ENCODE measurements around the gene NFIB.

DNA sequence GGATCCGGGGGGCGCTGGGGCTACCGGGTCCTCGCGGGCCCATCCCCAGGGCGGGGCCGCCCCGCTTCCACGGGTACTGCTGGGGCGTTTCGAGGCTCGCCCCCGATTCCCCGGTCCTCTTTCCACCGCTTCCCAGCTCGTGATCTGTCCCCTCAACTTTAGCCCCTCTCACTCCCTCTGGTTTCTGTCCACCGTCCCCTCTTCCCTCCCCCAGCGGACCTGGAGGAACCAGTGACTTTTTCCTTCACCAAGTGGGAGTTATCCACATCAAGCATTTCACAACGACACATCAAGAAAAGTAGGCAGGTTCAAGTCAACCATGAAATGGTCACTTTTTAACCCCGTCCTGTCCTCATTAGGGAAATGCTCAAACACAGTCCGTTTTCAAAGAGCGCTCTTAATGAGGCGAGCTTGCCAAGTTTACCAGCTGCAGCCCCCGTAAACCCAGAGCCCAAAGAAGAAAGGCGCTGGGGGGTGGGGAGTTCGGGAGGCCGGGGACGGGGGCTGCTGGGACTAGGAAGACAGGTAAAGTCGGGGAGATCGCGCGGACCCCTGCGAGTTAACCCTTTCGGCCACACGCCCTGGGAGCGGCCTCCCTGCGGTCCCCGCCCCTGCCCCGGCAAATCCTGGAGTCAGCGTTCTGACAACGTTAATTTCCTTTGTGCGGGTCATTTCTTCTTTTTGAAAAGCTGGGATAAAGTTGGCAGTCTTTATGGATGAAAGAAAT, 2.1 kb upstream of the NFIB start:
- TF ChIP-seq, protein P1, sequence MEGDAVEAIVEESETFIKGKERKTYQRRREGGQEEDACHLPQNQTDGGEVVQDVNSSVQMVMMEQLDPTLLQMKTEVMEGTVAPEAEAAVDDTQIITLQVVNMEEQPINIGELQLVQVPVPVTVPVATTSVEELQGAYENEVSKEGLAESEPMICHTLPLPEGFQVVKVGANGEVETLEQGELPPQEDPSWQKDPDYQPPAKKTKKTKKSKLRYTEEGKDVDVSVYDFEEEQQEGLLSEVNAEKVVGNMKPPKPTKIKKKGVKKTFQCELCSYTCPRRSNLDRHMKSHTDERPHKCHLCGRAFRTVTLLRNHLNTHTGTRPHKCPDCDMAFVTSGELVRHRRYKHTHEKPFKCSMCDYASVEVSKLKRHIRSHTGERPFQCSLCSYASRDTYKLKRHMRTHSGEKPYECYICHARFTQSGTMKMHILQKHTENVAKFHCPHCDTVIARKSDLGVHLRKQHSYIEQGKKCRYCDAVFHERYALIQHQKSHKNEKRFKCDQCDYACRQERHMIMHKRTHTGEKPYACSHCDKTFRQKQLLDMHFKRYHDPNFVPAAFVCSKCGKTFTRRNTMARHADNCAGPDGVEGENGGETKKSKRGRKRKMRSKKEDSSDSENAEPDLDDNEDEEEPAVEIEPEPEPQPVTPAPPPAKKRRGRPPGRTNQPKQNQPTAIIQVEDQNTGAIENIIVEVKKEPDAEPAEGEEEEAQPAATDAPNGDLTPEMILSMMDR (conservative IDR thresholded peaks at IDR 0.05; ENCODE audit: low read length): no peak
- no peak for TF ChIP-seq EZH2phosphoT487 (IDR thresholded peaks at IDR 0.05; ENCODE audit: borderline replicate concordance, low read depth, low read length)
